OCI-LY1 (cell line): Measurements from ENCODE around the gene ACR.

Experiments used
- H2AFZ ChIP-seq: fragments of 200-600 bp; sonication (generic), shearing (Covaris generic); 2 replicates; pipeline ENCODE4 v1.6.0; 2014; ENCODE audit warnings: antibody characterized with exemption, mild to moderate bottlenecking, low read length
- H3F3A ChIP-seq: fragments of 200-600 bp; sonication (generic), shearing (Covaris generic); 2 replicates; pipeline ENCODE4 v1.6.0; 2014; ENCODE audit warnings: mild to moderate bottlenecking, antibody characterized with exemption, low read length, moderate library complexity; ENCODE audit not compliant: insufficient read depth
- H3K27ac ChIP-seq: fragments of 200-600 bp; sonication (generic); 2 replicates; pipeline ENCODE4 v1.5.1; 2014; ENCODE audit warnings: low read length, mixed run types, mild to moderate bottlenecking, low read depth; ENCODE audit not compliant: poor library complexity, severe bottlenecking
- H3K27me3 ChIP-seq: fragments of 200-600 bp; sonication (generic); 2 replicates; pipeline ENCODE4 v1.6.0; 2014; ENCODE audit warnings: antibody characterized with exemption, mild to moderate bottlenecking, low read length, moderate library complexity; ENCODE audit not compliant: insufficient read depth
- H3K36me3 ChIP-seq: fragments of 200-600 bp; sonication (generic); 2 replicates; pipeline ENCODE4 v1.6.1; 2014; ENCODE audit warnings: mild to moderate bottlenecking, antibody characterized with exemption, low read length, moderate library complexity, mixed read lengths; ENCODE audit not compliant: insufficient read depth
- H3K4me1 ChIP-seq: fragments of 200-600 bp; sonication (generic); 2 replicates; pipeline ENCODE4 v1.5.1; 2014; ENCODE audit warnings: mild to moderate bottlenecking, low read length, moderate library complexity; ENCODE audit not compliant: insufficient read depth, severe bottlenecking
- H3K4me2 ChIP-seq: fragments of 200-600 bp; sonication (generic), shearing (Covaris generic); 2 replicates; pipeline ENCODE4 v1.6.1; 2014; ENCODE audit warnings: low read length
- H3K4me3 ChIP-seq: fragments of 200-600 bp; sonication (generic); 2 replicates; pipeline ENCODE4 v1.5.1; 2014; ENCODE audit warnings: low read length, low read depth, mild to moderate bottlenecking, mixed read lengths; ENCODE audit not compliant: poor library complexity, severe bottlenecking
- H3K79me2 ChIP-seq: fragments of 200-600 bp; shearing (Covaris generic); 2 replicates; pipeline ENCODE4 v1.6.1; 2016; ENCODE audit warnings: mixed run types, low read length, mixed read lengths; ENCODE audit not compliant: insufficient read depth
- H3K9ac ChIP-seq: fragments of 200-600 bp; sonication (generic), shearing (Covaris generic); 2 replicates; pipeline ENCODE4 v1.6.1; 2014; ENCODE audit warnings: mild to moderate bottlenecking, low read length, mixed read lengths
- H3K9me2 ChIP-seq: fragments of 200-600 bp; sonication (generic), shearing (Covaris generic); 2 replicates; pipeline ENCODE4 v1.6.1; 2014; ENCODE audit warnings: low read depth, mild to moderate bottlenecking, low read length, mixed read lengths
- H3K9me3 ChIP-seq: fragments of 200-600 bp; shearing (Covaris generic); 2 replicates; pipeline ENCODE4 v1.6.1; 2014; ENCODE audit warnings: low read length, mixed read lengths
- H4K20me1 ChIP-seq: fragments of 200-600 bp; sonication (generic), shearing (Covaris generic); 2 replicates; pipeline ENCODE4 v1.6.0; 2016; ENCODE audit warnings: mild to moderate bottlenecking, low read length; ENCODE audit not compliant: insufficient read depth
- CTCF ChIP-seq: fragments of 200-600 bp; sonication (generic), shearing (Covaris generic); IDR thresholded peaks from 2 replicates; pipeline ENCODE4 v1.5.1; 2017; ENCODE audit warnings: mild to moderate bottlenecking, antibody characterized with exemption, low read length, moderate library complexity, mixed read lengths
- EZH2 ChIP-seq: fragments of 200-600 bp; sonication (generic), shearing (Covaris generic); IDR thresholded peaks from 2 replicates; pipeline ENCODE4 v1.8.0; 2017; ENCODE audit warnings: borderline replicate concordance, mixed run types, mild to moderate bottlenecking, antibody characterized with exemption, low read length, moderate library complexity, mixed read lengths

The ACR gene

GRCh38 chr22:50705851-50706351 is 32.1 kb upstream of the ACR start:
- no peaks in the 10 kb centered on the region; the same call in 1 of the 2 replicates for H3K27me3 ChIP-seq
- no peak overlapping the region for H2AFZ ChIP-seq
- no peaks in the 10 kb centered on the region for H3K36me3 ChIP-seq
- H3K27ac ChIP-seq = no peak overlapping the region
- no peaks in the 10 kb centered on the region for H4K20me1 ChIP-seq
- TF ChIP-seq EZH2 (no peak), CTCF (no peak)
- H3K79me2 ChIP-seq = no peaks in the 10 kb centered on the region
- H3K9me3 ChIP-seq = no peaks in the 10 kb centered on the region
- H3K9me2 ChIP-seq = no peaks in the 10 kb centered on the region
- H3K4me2 ChIP-seq = no peak overlapping the region
- H3F3A ChIP-seq = no peaks in the 10 kb centered on the region
- no peaks in the 10 kb centered on the region for H3K4me1 ChIP-seq
- H3K4me3 ChIP-seq = no peak overlapping the region
- H3K9ac ChIP-seq = no peak overlapping the region

GRCh38 chr22:50706481-50707125 is 31.4 kb upstream of the ACR start:
- H3K9ac ChIP-seq = no peak overlapping the region
- H3K9me2 ChIP-seq = no peaks in the 10 kb centered on the region
- H2AFZ ChIP-seq = no peak overlapping the region
- no peaks in the 10 kb centered on the region for H3F3A ChIP-seq
- no peak overlapping the region for H3K4me3 ChIP-seq
- no peaks in the 10 kb centered on the region for H3K79me2 ChIP-seq
- no peaks in the 10 kb centered on the region; the same call in 1 of the 2 replicates for H3K27me3 ChIP-seq
- no peaks in the 10 kb centered on the region for H4K20me1 ChIP-seq
- H3K27ac ChIP-seq = no peak overlapping the region
- no peak overlapping the region for H3K4me2 ChIP-seq
- TF ChIP-seq CTCF = no peak
- no peak for TF ChIP-seq EZH2
- H3K4me1 ChIP-seq = no peaks in the 10 kb centered on the region
- H3K9me3 ChIP-seq = no peaks in the 10 kb centered on the region
- no peaks in the 10 kb centered on the region for H3K36me3 ChIP-seq

GRCh38 chr22:50708474-50708873 is 29.5 kb upstream of the ACR start:
- H3K79me2 ChIP-seq = no peaks in the 10 kb centered on the region
- no peaks in the 10 kb centered on the region for H3F3A ChIP-seq
- no peaks in the 10 kb centered on the region for H3K9me3 ChIP-seq
- TF ChIP-seq CTCF (no peak), EZH2 (no peak)
- no peak overlapping the region for H2AFZ ChIP-seq
- no peak overlapping the region for H3K9ac ChIP-seq
- H3K36me3 ChIP-seq = no peaks in the 10 kb centered on the region
- H3K27ac ChIP-seq = no peak overlapping the region
- H3K4me2 ChIP-seq = no peak overlapping the region
- no peak overlapping the region for H3K4me3 ChIP-seq
- no peaks in the 10 kb centered on the region for H4K20me1 ChIP-seq
- no peaks in the 10 kb centered on the region for H3K9me2 ChIP-seq
- no peaks in the 10 kb centered on the region; the same call in 1 of the 2 replicates for H3K27me3 ChIP-seq
- H3K4me1 ChIP-seq = no peaks in the 10 kb centered on the region
